HG03442 (cell line): ENCODE results near the gene TSEN54.
A peak's percentile ranks its signal among the peaks of the same experiment; 100 is the strongest.

Source experiments
- ATAC-seq: cut with Tn5 transposase; IDR thresholded peaks from one replicate; pipeline ENCODE4 v1.9.1; 2021; ENCODE audit warnings: mild to moderate bottlenecking, moderate library complexity; ENCODE audit not compliant: unreplicated experiment

TSEN54 gene

DNA sequence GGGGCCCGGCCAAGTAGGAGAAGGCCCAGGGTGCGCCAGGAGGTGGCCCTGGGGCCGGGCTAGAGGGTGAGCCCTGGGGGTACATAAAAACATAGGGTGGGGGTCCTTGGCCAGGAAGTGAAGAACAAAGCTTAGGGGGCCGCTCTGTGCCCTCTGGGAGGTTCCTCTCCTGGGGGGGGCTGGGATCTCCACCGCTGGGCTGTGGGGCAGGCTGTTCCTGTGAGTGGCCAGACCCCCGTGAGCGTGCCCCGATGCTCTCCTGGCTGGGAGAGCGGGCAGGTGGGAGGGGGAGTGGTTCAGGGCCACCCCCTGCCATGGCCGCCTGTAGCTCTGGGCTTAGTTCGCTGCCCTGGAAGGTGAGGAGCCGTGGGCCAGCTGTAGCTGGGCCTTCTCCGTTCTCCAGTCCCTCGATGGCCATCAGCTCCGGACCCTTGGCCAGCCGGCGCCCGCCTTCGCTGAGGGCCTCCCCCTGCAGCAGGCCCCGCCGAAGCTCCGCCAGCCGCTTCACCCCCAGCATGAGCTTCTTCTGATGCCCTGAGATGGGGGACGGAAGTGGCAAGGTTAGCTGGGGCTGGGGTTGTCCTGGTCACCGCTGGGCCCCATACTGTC, 13.5 kb upstream of the TSEN54 start:
- no peak for ATAC-seq

DNA sequence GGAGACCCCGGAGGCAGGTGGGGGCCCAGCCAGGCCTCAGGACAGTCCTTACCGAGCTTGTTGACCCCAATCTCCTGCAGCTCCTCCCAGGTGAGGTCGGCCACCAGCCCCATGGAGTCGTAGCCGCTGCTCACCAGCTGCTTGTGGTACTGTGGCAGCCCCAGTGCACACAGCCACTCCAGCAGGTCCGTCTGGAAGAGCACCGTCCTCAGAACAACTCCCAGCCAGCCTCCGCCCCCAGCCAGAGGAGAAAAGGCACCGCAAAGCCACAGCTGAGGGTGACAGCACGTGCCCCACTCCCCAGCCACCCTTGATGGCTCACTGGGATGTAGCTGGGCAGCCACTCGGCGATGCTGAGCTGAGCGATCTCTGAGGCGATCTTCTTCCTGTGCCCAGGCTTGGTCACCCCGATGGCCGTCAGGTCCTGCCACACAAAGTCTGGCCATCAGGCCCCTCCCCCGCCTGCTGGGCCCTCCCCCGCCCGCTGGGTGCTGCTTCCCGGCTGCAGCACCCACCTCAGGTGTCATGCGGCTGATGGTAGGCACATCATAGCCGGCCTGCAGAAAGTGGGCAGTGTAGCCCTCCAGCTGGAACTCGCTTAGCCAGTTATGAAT, 12.9 kb upstream of the TSEN54 start:
- no peak for ATAC-seq

DNA sequence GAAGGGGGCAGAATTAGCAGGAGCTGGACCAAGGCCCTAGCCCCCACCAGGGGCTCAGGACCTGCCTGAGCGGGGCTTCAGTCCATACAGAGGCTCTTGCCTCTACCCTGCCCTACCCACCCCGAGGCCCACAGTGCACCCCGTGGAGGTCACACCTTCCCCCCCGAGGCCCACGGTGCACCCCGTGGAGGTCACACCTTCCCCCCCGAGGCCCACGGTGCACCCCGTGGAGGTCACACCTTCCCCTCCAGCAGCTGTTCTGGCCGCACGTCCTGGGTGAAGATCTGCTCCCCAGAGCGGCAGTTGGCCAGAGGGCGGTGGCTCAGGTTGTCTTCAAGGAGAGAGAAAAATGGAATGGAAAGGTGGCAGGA, 12.4 kb upstream of the TSEN54 start:
- ATAC-seq: no peak

DNA sequence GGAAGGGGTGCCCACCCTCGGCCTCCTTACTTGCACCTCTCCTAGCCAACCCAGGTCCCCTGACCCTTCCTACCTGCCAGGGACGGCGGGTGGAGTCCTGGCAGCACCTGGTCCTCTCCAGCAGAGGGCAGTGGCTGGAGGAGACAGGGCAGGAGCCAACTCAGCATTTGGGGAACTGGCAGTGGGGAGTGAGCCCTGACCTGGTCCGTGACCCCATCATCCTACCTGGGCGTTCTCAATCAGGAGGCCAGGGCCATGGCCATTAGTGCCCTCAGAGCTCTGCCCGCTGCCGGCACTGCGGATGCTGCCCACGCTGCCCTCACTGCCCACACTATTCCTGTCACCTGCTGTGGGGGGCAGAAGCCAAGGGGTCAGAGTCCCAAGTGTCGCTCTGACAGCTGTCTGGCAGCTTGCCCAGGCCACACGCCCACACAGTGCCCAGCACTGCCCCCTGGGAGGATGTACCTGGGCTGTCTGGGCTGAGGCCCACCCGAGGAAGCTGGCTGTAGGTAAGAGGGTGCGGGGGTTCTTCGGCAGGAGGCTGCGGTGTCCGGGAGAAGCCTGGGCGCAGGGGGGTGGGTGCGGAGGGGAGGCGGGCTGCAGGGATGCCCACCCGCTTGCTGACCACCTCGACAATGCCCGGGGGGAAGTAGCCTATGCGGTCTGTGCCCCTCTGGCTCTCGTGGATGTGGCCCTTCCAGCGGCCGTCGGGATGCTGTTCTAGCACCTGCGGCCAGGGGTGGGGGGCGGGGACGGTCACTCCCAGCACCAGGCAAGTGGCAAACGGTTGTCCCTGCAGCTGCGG, 11.8 kb upstream of the TSEN54 start:
- no peak for ATAC-seq

DNA sequence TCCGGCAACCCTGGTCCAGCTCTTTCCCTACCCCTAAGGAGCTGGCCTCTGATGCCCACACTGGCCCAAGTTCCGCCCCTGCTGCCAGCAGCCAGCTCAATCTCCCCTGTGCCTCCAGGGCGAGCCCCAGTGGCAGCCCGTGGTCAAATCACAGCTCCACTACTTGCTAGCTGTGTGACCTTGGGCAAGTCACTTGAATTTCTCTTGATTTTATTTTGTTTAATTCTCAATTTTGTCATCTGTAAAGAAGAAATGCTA, 11.2 kb upstream of the TSEN54 start:
- ATAC-seq: no peak

DNA sequence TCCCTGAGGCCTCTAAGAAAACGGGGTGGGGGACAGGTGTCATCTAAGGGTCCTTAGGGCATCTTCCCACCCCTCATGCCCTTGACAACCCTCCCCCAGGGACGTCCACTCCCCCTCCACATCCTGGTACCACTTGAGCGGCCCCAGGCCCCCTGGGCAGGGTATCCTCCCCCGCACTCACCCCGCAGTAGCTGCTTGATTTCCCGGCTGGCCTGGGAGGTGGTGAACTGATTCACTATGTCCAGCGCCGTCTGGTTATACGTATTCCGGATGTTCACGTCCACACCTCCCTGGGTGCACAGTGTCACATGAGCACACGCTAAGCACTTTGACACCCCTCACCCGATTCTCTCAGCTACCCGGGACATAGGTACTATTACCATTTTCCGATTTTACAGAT, 10.7 kb upstream of the TSEN54 start:
- no peak for ATAC-seq

DNA sequence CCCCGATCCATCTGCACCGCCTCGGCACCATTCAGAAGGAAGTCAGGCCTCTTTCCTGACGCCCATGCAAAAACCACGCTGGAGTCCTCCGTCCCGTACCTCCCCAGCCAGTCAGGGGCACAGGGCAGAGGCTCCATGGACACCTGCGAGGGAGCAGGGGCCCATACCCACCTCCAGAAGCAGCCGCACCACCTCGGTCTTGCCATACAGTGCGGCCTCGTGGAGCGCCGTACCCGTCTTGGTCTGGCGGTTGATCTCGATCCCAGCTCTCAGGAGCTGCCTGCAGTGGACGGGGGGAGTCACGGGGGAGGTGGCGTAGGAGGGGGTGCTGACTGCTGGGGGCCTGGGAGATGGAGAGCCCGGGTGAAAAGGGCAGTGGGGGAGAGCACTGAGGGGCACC, 10.2 kb upstream of the TSEN54 start:
- ATAC-seq: no peak

DNA sequence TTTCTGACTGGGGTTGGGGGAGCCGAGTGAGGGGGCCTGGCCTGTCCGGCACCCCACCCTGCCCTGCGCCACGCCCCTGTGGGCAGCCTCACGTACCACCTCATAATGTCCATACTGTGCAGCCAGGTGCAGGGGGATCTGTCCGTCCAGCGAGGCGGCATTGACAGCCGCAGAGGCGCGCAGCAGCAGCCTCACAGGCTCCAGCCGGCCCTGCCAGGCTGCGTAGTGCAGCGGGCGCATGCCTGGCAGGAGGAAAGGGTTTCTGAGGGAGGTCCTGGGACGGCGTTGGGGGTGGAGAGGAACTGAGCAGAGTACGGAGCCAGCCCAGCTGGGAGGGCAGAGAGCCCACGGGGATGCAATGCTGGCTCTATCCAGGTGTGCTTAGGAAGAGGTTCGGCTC, 9.4 kb upstream of the TSEN54 start:
- no peak for ATAC-seq

DNA sequence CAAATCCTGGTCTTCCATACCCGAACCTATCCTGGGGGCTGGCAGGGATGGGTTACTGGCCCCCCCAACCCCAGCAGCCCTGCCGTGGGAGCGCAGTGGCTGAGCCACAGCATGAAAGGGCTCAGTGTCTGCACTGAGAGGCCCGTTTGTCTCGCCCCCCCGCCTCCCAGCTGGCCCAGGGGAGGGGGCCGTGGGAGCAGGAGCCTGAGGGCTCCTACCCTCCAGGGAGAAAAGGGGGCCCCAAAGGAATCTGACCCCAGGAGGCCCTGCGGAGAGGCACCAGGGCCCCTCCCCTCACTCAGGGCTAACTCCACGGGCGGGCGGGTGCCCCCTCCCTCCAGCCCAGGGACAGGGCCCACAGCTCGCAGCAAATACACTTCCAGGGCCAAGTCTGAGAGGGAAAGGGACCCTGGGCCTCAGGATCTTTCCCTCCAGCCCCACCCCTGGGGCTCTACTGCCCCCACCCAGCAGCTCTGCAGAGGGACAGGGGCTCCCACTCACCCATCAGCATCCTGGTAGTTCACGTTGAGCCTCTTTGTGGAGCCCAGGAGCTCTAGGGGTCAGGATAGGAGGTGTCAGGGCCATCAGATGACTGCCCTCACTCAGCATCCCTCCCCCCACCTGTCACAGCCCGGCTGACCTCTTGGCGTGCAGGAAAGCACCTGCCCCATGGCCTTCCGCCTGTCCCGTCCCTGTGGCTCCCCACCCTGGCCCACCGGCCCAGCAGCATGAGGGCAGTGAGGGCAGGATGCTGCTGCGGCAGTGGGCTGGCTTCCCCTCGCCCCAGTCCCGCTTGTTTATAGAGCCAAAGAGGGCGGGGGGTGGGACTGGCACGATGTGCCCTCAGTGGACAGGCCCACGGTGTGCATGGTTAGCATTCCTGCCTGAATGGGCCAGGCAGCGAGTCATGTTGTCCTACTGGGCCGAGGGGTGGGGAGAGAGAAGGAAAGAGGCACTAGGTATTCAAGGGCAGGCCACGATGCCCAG, 8.3 kb upstream of the TSEN54 start:
- ATAC-seq: no peak

DNA sequence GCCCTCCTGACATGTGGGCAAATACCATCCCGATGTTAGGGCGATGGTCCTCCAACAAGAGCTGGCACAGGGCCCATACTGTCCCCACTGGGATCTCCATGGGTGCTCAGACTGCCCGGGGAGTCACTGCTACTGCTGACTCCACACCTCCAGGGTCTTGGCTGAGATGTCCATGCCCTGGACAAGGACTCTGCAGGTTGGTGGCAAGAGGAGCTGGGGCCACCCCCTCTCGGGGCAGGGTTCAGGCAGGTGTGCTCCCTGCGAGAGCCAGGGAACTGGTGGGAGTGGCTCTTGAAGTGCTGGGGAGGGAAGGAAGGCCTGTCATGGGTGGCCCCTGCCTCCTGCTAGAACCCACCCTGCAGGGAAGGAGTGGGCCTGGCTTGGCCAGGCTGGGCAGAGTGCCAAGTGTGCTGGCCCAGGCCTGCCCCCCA, 7.4 kb upstream of the TSEN54 start:
- ATAC-seq: no peak

DNA sequence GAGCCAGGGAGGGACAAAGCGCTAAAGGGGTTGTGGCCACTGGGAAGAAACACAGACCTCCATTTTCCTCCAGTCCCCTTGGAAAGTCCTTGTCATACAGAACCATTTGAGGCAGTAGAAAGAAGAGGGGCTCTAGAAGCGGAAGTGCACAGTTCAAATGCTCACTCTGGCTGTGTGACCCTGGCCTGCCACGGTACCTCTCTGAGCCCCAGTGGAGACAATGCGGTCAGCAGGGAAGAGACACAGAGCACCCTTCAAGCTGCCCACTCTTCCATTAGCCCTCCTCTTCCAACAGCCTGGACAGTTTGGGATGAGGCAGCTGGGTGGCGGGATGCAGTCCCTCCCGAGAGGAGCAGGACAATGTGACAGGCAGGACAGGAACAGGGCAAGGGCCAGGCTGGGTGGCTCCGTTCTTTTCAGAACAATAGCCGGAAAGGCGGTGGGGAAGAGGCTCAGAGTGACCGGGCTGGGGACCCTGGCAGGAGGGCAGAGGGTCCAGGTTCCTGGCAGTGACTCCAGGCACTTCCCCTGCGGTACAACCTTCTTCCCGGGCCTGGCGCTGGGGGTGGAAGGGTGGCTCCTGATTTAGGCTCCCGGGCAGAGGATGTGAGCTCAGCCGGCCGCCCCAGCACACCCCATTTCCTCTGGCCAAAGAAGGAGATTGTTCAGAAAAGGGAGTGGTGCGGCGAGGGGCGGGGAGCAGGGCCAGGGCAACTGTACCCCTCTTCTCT, 6.6 kb upstream of the TSEN54 start:
- ATAC-seq: no peak

DNA sequence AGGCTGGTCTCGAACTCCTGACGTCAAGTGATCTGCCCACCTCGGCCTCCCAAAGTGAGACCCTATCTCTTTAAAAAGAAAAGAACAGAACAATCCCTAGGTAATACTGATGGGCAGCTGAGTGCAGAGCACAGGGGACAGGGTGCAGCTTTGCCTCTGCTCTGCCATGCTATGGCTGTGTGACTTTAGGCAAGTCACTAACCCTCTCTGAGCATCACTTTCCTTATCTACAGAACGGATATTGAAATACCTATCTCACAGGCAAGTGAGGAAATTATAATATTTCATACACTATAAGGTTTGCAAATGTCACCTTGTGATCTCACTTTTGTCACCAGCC, 5.1 kb upstream of the TSEN54 start:
- ATAC-seq: no peak

DNA sequence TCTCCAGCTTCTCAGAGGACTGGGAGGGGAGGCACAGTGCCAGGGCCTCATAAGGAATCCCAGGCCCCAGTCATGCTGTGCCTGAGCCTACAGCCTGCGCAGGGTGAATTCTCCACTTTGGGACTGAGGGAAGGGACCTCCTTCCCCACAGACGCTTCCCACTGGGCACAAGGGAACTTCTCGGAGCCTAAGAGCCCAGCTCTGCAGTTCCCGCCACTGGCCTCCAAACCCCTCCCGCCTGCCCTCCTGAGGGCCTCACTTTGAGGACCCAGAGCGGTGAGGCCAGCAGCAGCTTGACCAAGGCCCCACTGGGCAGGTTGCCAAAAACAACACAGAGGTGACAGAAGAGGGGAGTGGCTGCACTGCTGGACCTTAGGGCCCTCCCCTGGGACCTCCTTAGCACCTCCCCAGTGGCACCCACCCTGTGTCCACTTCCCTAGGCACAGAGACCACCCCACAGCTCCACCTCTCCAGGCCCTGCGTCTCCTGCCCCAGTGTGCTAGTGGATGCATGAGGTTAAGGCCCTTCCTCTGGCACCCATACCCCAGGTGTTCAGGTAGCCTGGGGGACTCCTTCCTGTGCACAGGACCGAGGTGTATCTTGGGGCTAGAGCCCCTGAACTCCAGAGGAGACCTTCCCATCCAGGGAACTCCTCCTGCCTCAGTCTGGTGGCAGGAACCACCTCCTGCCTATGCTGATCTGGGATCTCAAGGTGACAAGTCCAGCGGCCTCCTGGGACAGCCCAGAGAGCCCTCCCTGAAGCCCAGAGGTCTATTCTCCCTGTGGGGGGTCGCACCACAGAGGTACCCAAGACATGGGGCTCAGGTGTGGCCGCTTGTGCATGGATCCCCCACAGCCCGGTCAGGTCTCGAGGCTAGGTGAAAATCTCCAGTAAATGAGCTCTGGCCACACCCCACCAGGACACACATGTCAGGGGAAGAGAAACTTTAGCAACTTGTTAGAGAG, 4.4 kb upstream of the TSEN54 start:
- no peak for ATAC-seq

DNA sequence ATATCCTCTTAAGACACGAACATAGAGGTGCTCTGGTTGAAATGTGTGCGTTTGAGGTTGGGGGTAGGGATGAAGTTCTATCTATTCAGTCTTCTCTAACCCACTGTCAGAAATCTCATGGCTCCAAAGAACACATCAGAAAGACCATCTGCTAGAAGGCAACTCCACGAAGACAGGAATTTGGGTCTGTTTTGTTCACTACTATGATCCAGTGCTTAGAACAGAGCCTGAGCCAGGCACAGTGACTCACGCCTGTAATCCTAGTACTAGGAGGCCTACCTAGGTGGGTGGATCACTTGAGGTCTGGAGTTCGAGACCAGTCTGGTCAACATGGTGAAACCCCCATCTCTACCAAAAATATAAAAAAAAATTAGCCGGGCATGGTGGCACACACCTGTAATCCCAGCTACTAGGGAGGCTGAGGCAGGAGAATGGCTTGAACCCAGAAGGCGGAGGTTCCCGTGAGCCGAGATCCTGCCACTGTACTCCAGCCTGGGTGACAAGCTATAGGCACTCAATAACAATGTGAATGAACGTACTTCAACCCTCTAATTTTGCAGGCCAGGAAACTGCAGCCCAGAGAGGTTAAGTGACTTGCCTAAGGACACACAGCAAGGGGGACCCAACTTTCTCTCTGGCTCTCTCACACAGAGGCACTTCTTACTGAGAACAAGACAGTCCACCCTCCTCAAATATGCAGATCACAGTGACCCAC, 3.2 kb upstream of the TSEN54 start:
- ATAC-seq: no peak

DNA sequence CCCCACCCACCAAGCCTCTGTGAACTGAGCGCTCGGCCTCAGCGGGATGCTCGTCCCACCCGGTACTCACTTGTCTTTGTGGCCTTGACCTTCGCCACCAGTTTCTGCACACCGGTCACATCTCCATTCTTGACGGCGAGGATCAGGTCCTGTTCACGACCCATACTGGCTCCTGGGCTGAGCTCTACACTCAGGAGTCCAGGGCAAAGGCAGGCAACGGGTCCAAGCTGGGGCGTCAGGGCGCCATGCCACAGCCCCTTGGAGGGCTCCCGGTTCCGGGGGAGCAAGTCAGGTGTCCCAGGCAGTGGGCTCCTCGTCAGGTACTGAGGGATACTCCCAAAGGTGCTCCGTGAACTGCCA, 2.7 kb upstream of the TSEN54 start:
- no peak for ATAC-seq

DNA sequence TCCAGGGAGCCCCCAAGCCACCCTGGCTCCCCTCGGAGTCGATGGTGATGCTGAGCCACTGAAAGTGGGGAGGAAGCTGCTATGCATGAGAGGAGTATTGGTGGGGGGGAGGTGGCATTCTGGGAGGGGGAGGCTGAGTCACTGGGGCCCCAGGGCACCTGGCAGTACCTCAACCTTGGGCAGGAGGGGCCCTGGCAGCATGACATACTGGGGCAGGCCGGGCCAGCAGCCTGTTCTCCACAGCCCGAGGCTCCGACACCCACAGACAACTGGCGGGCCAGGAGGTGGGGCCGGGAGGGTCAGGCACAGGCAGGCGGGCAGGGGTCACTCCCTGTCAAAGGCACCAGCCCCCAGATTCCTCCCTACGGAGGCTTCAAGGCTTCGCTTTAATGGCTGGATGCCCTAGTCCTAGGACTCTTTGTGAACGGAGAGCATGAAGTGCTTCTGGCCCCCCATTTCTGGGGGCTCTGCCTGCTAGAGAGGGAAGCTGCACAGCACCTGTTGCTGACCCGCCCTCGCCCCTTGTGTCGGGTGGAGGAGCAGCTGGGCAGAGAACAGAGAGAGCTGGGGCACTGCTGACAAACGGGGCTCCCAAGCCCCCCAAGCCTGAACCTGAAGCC, 1.9 kb upstream of the TSEN54 start:
- no peak for ATAC-seq

DNA sequence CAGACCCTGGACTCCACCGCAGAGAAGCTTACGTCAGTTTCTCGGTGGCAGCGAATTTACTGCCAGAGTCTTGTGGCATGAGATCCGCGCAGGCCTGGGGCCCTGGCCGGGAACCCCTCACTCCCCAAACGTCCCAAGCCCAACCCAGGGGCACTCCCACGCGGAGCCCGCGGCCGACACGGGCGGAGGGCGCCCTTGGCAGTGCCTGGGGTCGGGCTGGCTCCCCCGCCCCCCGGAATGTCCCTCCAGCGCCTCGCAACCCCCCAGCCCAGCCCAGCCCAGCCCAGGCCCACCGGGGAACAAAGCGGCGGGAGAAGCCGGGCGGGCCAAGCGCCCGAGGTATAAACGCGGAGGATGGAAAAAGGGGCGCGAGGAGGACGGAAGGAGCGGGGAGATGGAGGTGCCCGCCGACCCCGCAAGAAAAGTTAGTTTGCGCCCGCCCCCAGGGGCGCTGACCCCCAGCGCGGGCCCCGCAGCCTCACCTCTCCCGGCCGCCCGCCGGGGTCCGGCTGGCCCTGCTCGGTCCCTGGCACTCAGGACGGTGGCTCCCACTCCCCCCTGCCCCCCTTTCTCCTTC, 1.3 kb upstream of the TSEN54 start:
- ATAC-seq: no peak

DNA sequence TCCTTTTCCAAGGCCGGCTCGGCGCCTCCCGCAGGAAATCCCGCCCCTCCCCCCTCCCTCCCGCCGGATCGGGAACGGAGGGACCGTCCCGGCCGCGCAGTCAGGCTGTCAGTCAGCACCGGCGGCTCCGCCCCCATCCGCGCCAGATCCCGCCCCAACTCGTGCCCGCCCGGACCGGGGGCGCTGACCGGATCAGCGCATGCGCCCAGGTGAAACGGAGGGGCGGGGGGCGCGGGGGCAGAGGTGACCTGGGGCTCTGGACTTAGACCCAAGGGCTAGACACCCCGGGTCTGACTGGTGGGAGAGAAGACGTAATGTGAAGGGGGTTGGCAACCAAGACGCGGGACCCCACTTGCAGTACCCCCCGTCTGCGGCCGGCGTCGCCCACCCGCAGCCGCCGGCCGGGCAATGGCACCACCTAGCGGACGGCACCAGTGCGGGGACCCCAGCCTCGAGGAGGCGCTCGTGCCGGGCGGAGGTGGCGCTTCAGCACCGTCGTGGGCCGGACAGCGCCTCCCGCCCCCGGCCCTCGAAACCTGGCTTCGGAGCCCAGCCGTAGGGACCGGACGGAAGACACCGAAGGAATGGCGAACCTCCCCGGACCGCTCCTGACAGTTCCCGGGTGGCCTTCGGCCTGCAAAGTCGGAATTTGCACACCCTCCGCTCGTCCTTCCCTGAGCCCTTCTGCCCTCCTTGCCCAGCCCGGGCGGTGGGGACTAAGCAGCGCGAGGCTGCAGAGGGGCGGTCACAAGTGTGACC, 653 bp upstream of the TSEN54 start, which contains the start of gene CASKIN2:
CASKIN2 (minus strand) TSS at position 42 of the 759 bp plus-strand sequence. CDS start 1,733 bp downstream, outside the sequence.
- peak; percentile 37 for ATAC-seq
